ENCODE data around the gene KCNA4.
"Not testable (repeated sequence)": the region's sequence is repeated elsewhere in the genome, so short reads cannot be mapped to it uniquely, and the experiment has no call there.

The KCNA4 gene

DNA sequence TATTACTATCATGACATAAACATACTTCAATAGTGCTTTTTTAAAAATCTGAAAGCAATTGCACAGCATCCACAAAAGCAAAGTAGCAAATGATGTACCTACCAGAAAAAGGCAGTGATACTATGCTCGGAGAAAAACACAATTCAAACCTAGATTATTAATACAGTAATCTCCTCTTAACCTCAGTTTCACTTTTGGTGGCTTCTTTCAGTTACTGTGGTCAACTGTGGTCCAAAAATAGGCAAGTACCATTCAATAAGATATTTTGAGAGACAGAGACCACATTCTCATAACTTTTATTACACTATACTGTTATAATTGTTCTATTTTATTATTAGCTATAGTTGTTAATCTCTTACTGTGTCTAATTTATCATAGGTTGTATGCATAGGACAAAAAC, 20.8 kb downstream of the KCNA4 start:
- DNase-seq (ENCODE audit: low spot score), result no peak

DNA sequence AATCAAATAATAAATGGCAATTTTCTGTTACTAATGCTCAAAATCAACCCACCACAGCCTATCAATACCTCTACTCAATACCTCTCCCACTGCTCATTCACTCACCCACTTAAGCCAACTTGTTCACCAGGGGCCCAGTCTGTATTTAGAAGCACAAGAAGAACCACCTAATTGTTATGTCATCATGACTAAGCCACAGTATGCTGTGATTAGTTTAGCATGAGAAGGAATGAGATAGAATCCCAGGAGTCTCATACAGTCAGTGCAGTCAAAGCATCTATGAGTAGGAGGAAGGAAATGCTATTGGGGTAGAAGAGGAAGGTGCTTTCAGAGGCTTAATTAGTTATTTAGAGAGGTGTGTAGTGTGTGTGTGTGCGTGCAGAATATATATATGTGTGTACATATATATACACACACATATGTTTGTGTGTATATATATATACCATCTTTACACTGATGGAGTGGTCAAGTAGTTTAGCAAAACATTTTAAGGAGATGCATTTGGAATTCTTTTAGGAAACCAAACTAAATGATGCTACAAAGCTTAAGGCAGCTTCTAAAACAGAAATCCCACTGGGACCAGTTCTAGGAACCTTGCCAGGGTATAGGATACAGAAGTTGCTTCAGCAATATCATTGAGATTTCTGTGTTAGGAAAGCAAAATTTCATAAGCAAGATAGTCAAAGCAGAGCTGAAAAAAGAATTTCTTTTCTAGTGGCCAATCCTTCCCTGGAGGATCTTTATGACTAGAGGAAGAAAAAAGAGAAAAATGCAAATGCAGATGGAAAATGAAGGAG, 27.5 kb downstream of the KCNA4 start:
- no peak for DNase-seq (ENCODE audit: low spot score)

DNA sequence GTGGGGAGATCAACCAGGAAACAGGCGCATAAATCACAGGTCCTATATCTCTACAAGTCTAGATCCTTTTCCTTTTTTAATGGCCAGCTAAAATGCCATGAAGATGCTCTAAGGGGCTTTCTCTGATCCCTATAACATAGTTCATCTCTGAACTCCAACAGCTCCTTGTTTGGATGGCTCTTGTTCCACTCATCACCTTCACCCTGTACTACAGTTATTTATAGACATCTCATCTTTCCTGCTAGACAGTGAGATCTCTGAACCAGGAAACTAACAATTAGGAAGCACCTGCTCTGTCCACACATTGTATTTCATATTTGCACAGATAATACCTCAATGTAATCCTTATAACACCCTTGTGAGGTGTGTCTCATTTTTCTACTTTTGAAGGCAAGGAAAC, 31.6 kb downstream of the KCNA4 start:
- DNase-seq (ENCODE audit: low spot score), result no peak

DNA sequence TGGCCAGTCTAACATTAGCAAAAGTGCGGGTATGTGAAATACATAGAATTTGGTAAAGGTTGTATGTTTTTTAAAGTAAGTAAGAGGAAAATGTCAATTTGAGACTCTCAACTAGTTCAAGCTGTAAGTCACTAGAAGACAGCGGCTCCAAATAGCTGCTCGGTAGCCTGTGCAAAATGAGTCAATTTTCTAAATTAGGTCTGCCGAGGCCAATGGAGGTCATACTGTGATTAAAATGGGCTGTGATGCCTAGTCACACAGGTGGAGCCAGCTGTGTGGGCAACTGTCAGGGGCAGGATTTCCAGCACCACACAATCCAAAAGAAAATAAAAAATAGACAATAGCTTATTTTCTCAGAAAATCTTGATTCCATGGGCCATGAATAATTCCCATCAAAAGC, 32.3 kb downstream of the KCNA4 start:
- DNase-seq (ENCODE audit: low spot score), result no peak

DNA sequence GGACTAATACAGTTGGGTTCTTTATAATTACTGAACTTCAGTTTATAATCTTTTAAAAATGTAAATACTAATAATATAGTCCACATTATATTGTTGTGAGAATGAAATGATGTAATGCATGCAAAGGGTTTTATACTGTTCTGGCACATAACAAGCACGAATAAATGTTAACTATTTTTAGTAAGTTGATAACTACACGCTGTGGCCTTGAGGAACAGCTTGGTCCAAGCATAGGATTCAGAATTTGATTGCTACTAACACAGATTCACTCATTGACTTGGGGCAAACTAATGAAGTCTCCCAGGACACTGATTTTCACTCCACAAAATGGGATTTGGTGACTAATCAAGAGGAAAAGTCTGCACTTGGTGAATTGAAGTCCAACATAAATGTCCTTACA, 38.3 kb downstream of the KCNA4 start:
- DNase-seq (ENCODE audit: low spot score), result no peak

DNA sequence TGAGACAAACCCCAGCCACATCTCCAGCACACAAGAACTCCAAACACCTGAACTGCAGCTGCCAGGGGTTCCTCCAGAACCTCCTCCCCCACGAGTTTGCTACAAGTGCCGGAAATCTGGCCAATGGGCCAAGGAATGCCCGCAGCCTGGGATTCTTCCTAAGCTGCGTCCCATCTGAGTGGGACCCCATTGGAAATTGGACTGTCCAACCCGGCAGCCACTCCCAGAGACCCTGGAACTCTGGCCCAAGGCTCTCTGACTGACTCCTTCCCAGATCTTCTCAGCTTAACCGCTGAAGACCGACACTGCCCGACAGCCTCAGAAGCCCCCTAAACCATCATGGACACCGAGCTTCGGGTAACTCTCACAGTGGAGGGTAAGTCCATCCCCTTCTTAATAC, 41.2 kb downstream of the KCNA4 start:
- not testable (repeated sequence) for DNase-seq (ENCODE audit: low spot score)

DNA sequence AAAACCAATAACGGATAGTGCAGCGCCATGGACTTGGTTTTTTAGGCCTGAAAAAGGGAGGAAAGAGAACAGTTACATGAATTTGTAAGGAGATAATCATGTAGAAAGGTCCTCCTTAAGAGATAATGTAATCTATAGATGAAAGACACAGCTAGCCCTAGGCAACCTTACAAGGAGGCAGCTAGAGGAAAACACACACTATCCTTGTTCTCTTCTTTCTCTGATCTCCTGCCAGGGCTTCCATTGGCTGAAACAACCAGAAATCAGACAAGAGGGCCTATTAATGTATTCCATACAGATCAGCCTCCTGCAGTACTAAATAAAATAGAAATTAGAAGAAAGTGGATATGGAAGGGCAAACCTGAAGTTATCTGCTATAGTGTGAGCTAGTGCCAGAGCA, 53.0 kb downstream of the KCNA4 start:
- DNase-seq (ENCODE audit: low spot score), result no peak

DNA sequence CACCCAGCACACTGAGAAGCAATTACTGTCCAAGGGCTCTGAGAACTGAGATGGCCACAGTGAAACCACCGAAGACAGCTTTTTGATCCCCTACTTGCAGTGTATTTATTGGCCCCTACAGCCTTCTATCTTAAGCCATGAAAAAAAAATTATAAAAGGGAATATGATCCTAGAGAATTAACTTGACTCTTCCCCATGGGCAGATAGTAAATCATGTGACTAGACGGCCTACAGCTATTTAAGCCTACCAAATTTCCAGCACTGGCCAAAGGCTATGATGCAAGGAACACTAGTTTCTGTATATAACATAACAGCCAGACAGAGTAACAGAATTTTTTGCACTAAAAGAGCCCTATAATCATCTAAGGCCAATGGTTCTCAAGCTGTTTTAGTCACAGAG, 53.8 kb downstream of the KCNA4 start:
- DNase-seq (ENCODE audit: low spot score), result no peak

DNA sequence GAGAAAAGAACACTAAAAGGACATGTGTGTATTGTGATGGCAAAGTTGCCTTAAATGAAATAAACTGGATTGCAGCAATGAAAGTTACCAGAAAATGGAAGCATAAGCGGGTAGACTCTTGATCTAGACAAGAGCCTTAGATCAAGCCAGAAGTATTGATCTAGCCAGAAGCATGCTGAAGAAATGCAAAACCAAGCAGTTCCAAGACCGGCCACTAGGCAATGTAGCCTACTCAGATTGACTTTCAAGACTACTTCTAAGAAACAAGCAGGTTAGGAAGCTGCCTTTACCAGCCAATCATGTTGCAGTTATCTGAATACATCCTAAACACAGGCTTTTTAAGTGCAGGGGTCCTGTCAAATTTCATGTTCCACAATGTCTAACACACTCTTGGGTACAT, 54.6 kb downstream of the KCNA4 start:
- no peak for DNase-seq (ENCODE audit: low spot score)
